GM12878 (cell line): ENCODE data around the gene NKAIN4. TPM values are rescaled to one million over a fixed set of nuclear protein-coding genes. Genes with fewer than 3 reads are reported as not detected.

Source experiments
- ATAC-seq: fragments of 200-7000 bp; cut with Tn5 transposase; 3 replicates; pipeline ENCODE4 v1.9.1; 2020; ENCODE audit warnings: mild to moderate bottlenecking, moderate library complexity
- BruUV-seq: library from RNA; stranded (reverse); fragments of 400-500 nt; replicated peaks from 2 replicates; lab custom pipeline; 2021; lab: Mats Ljungman, UMichigan
- CTCF ChIA-PET: fragments of 300-600 bp; sonication (Branson Sonifier 250); formaldehyde crosslinking; extraction: SDS; loops from one replicate; lab custom pipeline; 2021; ENCODE audit warnings: inconsistent platforms; lab: Yijun Ruan, JAX
- POLR2A ChIA-PET: fragments of 350-600 bp; formaldehyde crosslinking; extraction: SDS; loops from one replicate; lab custom pipeline; 2021; ENCODE audit warnings: inconsistent platforms; lab: Charles Lee
- RAD21 ChIA-PET: fragments of 300-600 bp; sonication (Branson Sonifier 250); formaldehyde crosslinking; loops from one replicate; lab custom pipeline; 2023; ENCODE audit warnings: antibody characterized with exemption; ENCODE audit not compliant: unreplicated experiment; lab: Charles Lee
- SMC1A ChIA-PET: fragments of 300-600 bp; sonication (Branson Sonifier 250); formaldehyde crosslinking; loops from one replicate; lab custom pipeline; 2023; ENCODE audit not compliant: unreplicated experiment, uncharacterized antibody; lab: Charles Lee
- DNase-seq: peaks from one replicate; pipeline ENCODE4 v3.0.0-alpha.2; 2011; ENCODE audit warnings: low read depth, low spot score
- FAIRE-seq: peaks from 3 replicates; lab custom pipeline; 2011; peaks lifted over from hg19 to GRCh38; lab: Jason Lieb, UNC
- H2AFZ ChIP-seq: 2 replicates; pipeline ENCODE4 v1.6.0; 2011; ENCODE audit warnings: low read depth, low read length, control low read depth; ENCODE audit not compliant: control insufficient read depth
- H3K27ac ChIP-seq: 2 replicates; pipeline ENCODE4 v1.5.1; 2011; ENCODE audit warnings: control low read depth; ENCODE audit not compliant: control insufficient read depth, insufficient read depth
- H3K27me3 ChIP-seq, 2 experiments: replicated peaks in 1 of 2; 2 replicates each; pipeline versions ENCODE4 v1.6.0 to v1.6.1; 2011; ENCODE audit warnings: low read length in 1 of 2; ENCODE audit not compliant: control insufficient read depth in 2 of 2, insufficient read depth in 2 of 2
- H3K36me3 ChIP-seq, 2 experiments: 2 replicates each; pipeline ENCODE4 v1.5.1; 2011; ENCODE audit warnings: low read length in 1 of 2; ENCODE audit not compliant: control insufficient read depth in 2 of 2, insufficient read depth in 2 of 2
- H3K4me1 ChIP-seq: 2 replicates; pipeline ENCODE4 v1.6.1; 2011; ENCODE audit warnings: mild to moderate bottlenecking, low read length, moderate library complexity, mixed read lengths; ENCODE audit not compliant: control insufficient read depth, insufficient read depth
- H3K4me2 ChIP-seq: 2 replicates; pipeline ENCODE4 v1.6.0; 2011; ENCODE audit warnings: control low read depth; ENCODE audit not compliant: control insufficient read depth, insufficient read depth
- H3K4me3 ChIP-seq: fragments of 200-600 bp; sonication (generic); 2 replicates; pipeline ENCODE4 v1.5.1; 2016
- H3K79me2 ChIP-seq: 2 replicates; pipeline ENCODE4 v1.6.0; 2011; ENCODE audit warnings: low read length; ENCODE audit not compliant: control insufficient read depth, insufficient read depth
- H3K9ac ChIP-seq: 2 replicates; pipeline ENCODE4 v1.8.0; 2011; ENCODE audit warnings: low read length, control low read depth, mixed read lengths; ENCODE audit not compliant: control insufficient read depth, insufficient read depth
- H3K9me3 ChIP-seq: replicated peaks from 3 replicates; pipeline ENCODE4 v1.5.1; 2011; ENCODE audit warnings: mild to moderate bottlenecking, low read length; ENCODE audit not compliant: control insufficient read depth, insufficient read depth
- H4K20me1 ChIP-seq: 2 replicates; pipeline ENCODE4 v1.6.0; 2011; ENCODE audit not compliant: control insufficient read depth, insufficient read depth
- DPF2 ChIP-seq: fragments of 450-650 bp; IDR thresholded peaks from 2 replicates; pipeline ENCODE4 v1.6.1; 2017; ENCODE audit warnings: mild to moderate bottlenecking
- EP300 ChIP-seq, 2 experiments: fragments of 150-350 bp in 1 of 2; IDR thresholded peaks; 2 replicates each; pipeline ENCODE4 v1.6.1; 2011 to 2012; ENCODE audit warnings: low read depth in 2 of 2, low read length in 2 of 2, borderline replicate concordance in 1 of 2, improper control_type of control experiment in 1 of 2, inconsistent platforms in 1 of 2; ENCODE audit not compliant: control insufficient read depth in 1 of 2
- ESRRA ChIP-seq: IDR thresholded peaks from 2 replicates; pipeline ENCODE4 v1.6.1; 2012; ENCODE audit warnings: mild to moderate bottlenecking, low read length, improper control_type of control experiment
- KLF5 ChIP-seq: fragments of 450-650 bp; IDR thresholded peaks from 2 replicates; pipeline ENCODE4 v1.6.1; 2014; ENCODE audit warnings: mild to moderate bottlenecking; ENCODE audit not compliant: partially characterized antibody
- NBN ChIP-seq: fragments of 450-650 bp; IDR thresholded peaks from 2 replicates; pipeline ENCODE4 v1.6.1; 2016
- NFYB ChIP-seq: IDR thresholded peaks from 2 replicates; pipeline ENCODE4 v1.6.1; 2011; ENCODE audit warnings: low read depth, mild to moderate bottlenecking, low read length, improper control_type of control experiment, moderate library complexity; ENCODE audit not compliant: insufficient read depth
- POLR2A ChIP-seq: IDR thresholded peaks from 2 replicates; pipeline ENCODE4 v1.6.1; 2011; ENCODE audit warnings: low read depth, mild to moderate bottlenecking, low read length
- RBBP5 ChIP-seq: fragments of 200-600 bp; sonication (generic); conservative IDR thresholded peaks from 2 replicates; pipeline ENCODE4 v1.6.1; 2016
- WGBS: methylation state at CpG from one replicate; pipeline ENCODE4 v1.1.6; 2016; ENCODE audit warnings: low lambda C conversion rate; ENCODE audit not compliant: insufficient replicate concordance, insufficient coverage; ENCODE audit errors: missing lambda C conversion rate; 5-methylcytosine and 5-hydroxymethylcytosine counted together
- in situ Hi-C: fragments of 300-500 bp; cut with MboI; formaldehyde crosslinking; loops from 9 replicates; pipeline ENCODE4 v1.14.3; 2018; ENCODE audit warnings: mixed read lengths
- intact Hi-C: fragments of 100-400 bp; cut with micrococcal nuclease; formaldehyde crosslinking; loops from one replicate; pipeline ENCODE4 v1.14.2; 2022; ENCODE audit not compliant: unreplicated experiment
- polyA plus RNA-seq, 11 experiments: library from polyadenylated mRNA; depleted of rRNA in 4 of 11; unstranded in 6 of 11; stranded (reverse) in 5 of 11; fragments of >200 nt; fragmentation: Nextera tagmentation in 4 of 11; fragmentation: Illumina TruSeq in 1 of 11; extraction: Ambion mirVana in 4 of 11; extraction: Trizol in 1 of 11; gene quantifications; 1 replicate in 1 of 11; 2 replicates in 10 of 11; pipeline versions ENCODE4 v1.2.1 to v1.2.3, GENCODE V29; 2011 to 2016; ENCODE audit warnings: inconsistent platforms in 2 of 11, missing spikeins in 2 of 11, low read depth in 1 of 11
- total RNA-seq, 4 experiments: library from RNA; depleted of rRNA in 3 of 4; stranded (reverse); fragments of >200 nt in 3 of 4; fragmentation: Illumina TruSeq in 1 of 4; extraction: Trizol in 1 of 4; gene quantifications; 2 replicates each; pipeline versions ENCODE4 v1.2.1 to v1.2.3, GENCODE V29; 2013 to 2021
- TF ChIP-seq, protein P1 (sequence below): IDR thresholded peaks from 2 replicates; pipeline ENCODE4 v1.6.1; 2011; ENCODE audit warnings: borderline replicate concordance, low read depth, mild to moderate bottlenecking, moderate library complexity, low read length; ENCODE audit not compliant: insufficient read depth, poor library complexity, severe bottlenecking
- TF ChIP-seq, protein P2 (sequence below): IDR thresholded peaks from 2 replicates; pipeline ENCODE4 v1.6.1; 2012; ENCODE audit warnings: low read depth, low read length, improper control_type of control experiment

The NKAIN4 gene
- total and polyA plus RNA-seq, 10 of the 15 experiments (the other 5 are each of a cell fraction or from before 2014, with no cell fraction given), result 0.11 TPM; not detected in 9

GRCh38 chr20:63286781-63287696 lies 32.8 kb upstream of the NKAIN4 start (continued):
- no peak for TF ChIP-seq RBBP5
- TF ChIP-seq, protein P1, sequence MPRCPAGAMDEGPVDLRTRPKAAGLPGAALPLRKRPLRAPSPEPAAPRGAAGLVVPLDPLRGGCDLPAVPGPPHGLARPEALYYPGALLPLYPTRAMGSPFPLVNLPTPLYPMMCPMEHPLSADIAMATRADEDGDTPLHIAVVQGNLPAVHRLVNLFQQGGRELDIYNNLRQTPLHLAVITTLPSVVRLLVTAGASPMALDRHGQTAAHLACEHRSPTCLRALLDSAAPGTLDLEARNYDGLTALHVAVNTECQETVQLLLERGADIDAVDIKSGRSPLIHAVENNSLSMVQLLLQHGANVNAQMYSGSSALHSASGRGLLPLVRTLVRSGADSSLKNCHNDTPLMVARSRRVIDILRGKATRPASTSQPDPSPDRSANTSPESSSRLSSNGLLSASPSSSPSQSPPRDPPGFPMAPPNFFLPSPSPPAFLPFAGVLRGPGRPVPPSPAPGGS, result no peak
- TF ChIP-seq ESRRA, result no peak
- no peak for TF ChIP-seq EP300 (IDR thresholded peaks at IDR 0.05; ENCODE audit: borderline replicate concordance in 1 of 2, control insufficient read depth in 1 of 2, low read depth in 2 of 2, low read length in 2 of 2)
- no peak for TF ChIP-seq NFYB
- TF ChIP-seq KLF5, result no peak
- TF ChIP-seq, protein P2, sequence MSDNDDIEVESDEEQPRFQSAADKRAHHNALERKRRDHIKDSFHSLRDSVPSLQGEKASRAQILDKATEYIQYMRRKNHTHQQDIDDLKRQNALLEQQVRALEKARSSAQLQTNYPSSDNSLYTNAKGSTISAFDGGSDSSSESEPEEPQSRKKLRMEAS, result no peak

DNA sequence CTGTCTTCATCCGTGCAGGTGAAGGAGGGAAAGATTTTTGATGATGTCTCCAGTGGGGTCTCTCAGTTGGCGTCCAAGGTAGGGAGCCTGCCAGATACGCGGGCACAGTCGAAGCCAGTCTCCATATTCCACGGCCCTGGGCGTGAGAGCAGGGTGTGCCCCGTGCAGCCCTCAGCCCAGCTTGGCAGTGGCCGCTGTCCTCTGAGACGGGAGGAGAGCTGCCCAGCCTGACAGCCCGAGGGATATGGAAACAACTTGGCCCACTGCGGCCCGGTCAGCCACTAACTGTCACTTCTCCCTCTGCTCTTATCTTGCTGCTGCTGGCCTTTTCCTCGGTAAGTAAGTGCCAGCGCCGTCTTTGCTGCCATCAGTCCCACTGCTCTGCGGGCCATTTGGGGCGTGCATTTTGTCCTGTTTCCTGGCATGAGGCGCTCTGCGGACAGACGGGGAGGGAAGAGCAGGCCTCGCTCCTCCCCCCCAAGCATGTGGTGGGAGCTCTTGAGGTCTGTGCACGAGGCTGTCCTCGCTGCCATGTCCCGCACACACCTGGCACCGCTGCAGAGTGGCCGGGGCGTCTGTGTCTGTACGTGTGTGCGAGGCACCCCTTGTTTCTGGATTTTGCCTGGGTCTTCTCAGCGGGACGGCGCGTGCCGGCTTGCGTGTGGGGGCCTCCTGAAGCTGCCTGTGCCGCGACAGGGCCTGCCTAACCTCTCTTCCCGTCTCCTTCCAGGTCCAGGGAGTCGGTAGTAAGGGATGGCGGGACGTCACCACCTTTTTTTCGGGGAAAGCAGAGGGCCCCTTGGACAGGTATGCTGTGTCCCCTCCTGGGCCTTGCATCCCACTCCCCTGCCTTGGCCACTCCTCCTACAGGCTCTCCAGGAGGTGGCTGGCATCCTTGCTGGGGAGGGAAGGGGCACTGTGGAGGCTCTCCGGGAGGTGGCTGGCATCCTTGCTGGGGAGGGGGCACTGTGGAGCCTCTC lies 31.7 kb upstream of the NKAIN4 start:
- no peak overlapping the region for H2AFZ ChIP-seq
- no peak overlapping the region for H3K27ac ChIP-seq
- RAD21 ChIA-PET, result no interaction called here
- ATAC-seq (no peak), FAIRE-seq (no peak), DNase-seq (no peak)
- no peaks in the 10 kb centered on the region for H3K27me3 ChIP-seq
- POLR2A ChIA-PET, result no interaction called here
- H4K20me1 ChIP-seq, result no peaks in the 10 kb centered on the region
- WGBS, result 93% methylated on average over 41 of the region's 44 CpGs
- peaks cover 6 to 16% of the 10 kb centered on the region in 2 experiments for H3K36me3 ChIP-seq
- CTCF ChIA-PET, result no interaction called here
- H3K9ac ChIP-seq, result no peak overlapping the region
- no TSS peak for BruUV-seq
- SMC1A ChIA-PET, result no interaction called here
- in situ Hi-C loops (no loop called here), intact Hi-C loops (no loop called here)
- H3K79me2 ChIP-seq, result no peaks in the 10 kb centered on the region
- H3K9me3 ChIP-seq, result no peaks in the 10 kb centered on the region
- H3K4me2 ChIP-seq, result no peak overlapping the region
- TF ChIP-seq NBN (no peak), POLR2A (peak; percentile 31; the same call in 1 of the 2 replicates), DPF2 (no peak)
- H3K4me1 ChIP-seq, result no peaks in the 10 kb centered on the region
- no peak overlapping the region for H3K4me3 ChIP-seq
